HCT116 (cell line): ENCODE data around the gene AGAP1. TPM values are rescaled to one million over a fixed set of nuclear protein-coding genes. Genes with fewer than 3 reads are reported as not detected.

ENCODE experiments used
- ATAC-seq: fragments of 200-7000 bp; cut with Tn5 transposase; 2 replicates; pipeline ENCODE4 v1.9.1; 2020; ENCODE audit warnings: mild to moderate bottlenecking, moderate library complexity
- BruUV-seq: library from RNA; stranded (reverse); fragments of 400-500 nt; replicated peaks from 2 replicates; lab custom pipeline; 2021; lab: Mats Ljungman, UMichigan
- CTCF ChIA-PET: fragments of 300-600 bp; sonication (Branson Sonifier 250); formaldehyde crosslinking; loops from one replicate; lab custom pipeline; 2021; ENCODE audit warnings: antibody characterized with exemption; lab: Charles Lee
- POLR2A ChIA-PET: fragments of 300-600, 350-600 bp; sonication (Branson Sonifier 250); formaldehyde crosslinking; loops from one replicate; lab custom pipeline; 2021; ENCODE audit warnings: antibody characterized with exemption; lab: Charles Lee
- RAD21 ChIA-PET, 2 experiments: fragments of 300-600 bp; sonication (Branson Sonifier 250); formaldehyde crosslinking; loops; one replicate each; lab custom pipeline; 2023; ENCODE audit warnings: low total read pairs in 2 of 2; ENCODE audit not compliant: uncharacterized antibody in 2 of 2, unreplicated experiment in 2 of 2, low non-redundant PET in 1 of 2; lab: Charles Lee
- DNase-seq: peaks from one replicate; pipeline ENCODE4 v3.0.0-alpha.2; 2010; ENCODE audit warnings: low read depth, low spot score
- H2AFZ ChIP-seq: fragments of 200-600 bp; shearing (Covaris generic), sonication (generic); 2 replicates; pipeline ENCODE4 v1.6.1; 2017; ENCODE audit warnings: low read depth, mixed run types, mixed read lengths, antibody characterized with exemption, low read length; ENCODE audit not compliant: poor library complexity, severe bottlenecking
- H3K27ac ChIP-seq: 2 replicates; pipeline ENCODE4 v1.5.1; 2012; ENCODE audit warnings: low read depth, low read length
- H3K27me3 ChIP-seq: fragments of 200-600 bp; sonication (generic); 2 replicates; pipeline ENCODE4 v1.6.1; 2016; ENCODE audit warnings: mixed run types, low read length, mixed read lengths; ENCODE audit not compliant: insufficient read depth
- H3K36me3 ChIP-seq, 2 experiments: fragments of 200-500 bp in 1 of 2; fragments of 200-600 bp in 1 of 2; sonication (Bioruptor generic) in 1 of 2; sonication (generic) in 1 of 2; 2 replicates each; pipeline versions ENCODE4 v1.5.1 to v1.6.1; 2014 to 2016; ENCODE audit warnings: low read length in 2 of 2, inconsistent platforms in 1 of 2, mixed read lengths in 1 of 2, mixed run types in 1 of 2; ENCODE audit not compliant: insufficient read depth in 2 of 2, control insufficient read depth in 1 of 2
- H3K4me1 ChIP-seq, 2 experiments: fragments of 200-600 bp in 1 of 2; sonication (generic) in 1 of 2; 2 replicates each; pipeline versions ENCODE4 v1.5.1 to v1.6.1; 2012 to 2017; ENCODE audit warnings: low read length in 2 of 2, inconsistent platforms in 1 of 2, mild to moderate bottlenecking in 1 of 2, mixed read lengths in 1 of 2, mixed run types in 1 of 2, moderate library complexity in 1 of 2; ENCODE audit not compliant: insufficient read depth in 2 of 2, control insufficient read depth in 1 of 2
- H3K4me2 ChIP-seq: fragments of 200-600 bp; sonication (generic); 2 replicates; pipeline ENCODE4 v1.6.1; 2017; ENCODE audit warnings: mixed run types, low read length, mixed read lengths
- H3K4me3 ChIP-seq, 2 experiments: fragments of 200-600 bp in 1 of 2; sonication (generic) in 1 of 2; replicated peaks in 1 of 2; 2 replicates each; pipeline ENCODE4 v1.5.1; 2011 to 2016; ENCODE audit warnings: low read length in 2 of 2, control low read depth in 1 of 2, low read depth in 1 of 2, mild to moderate bottlenecking in 1 of 2, mixed read lengths in 1 of 2, mixed run types in 1 of 2
- H3K79me2 ChIP-seq: fragments of 200-600 bp; sonication (generic); 2 replicates; pipeline ENCODE4 v1.6.1; 2017; ENCODE audit warnings: mild to moderate bottlenecking, mixed run types, low read length, moderate library complexity, mixed read lengths; ENCODE audit not compliant: insufficient read depth
- H3K9ac ChIP-seq: fragments of 200-600 bp; sonication (generic); 2 replicates; pipeline ENCODE4 v1.6.1; 2016; ENCODE audit warnings: low read length, mixed read lengths
- H3K9me2 ChIP-seq: fragments of 200-600 bp; sonication (generic), shearing (Covaris generic); 2 replicates; pipeline ENCODE4 v1.6.1; 2017; ENCODE audit warnings: mixed run types, mild to moderate bottlenecking, moderate library complexity; ENCODE audit not compliant: insufficient read depth
- H3K9me3 ChIP-seq, 2 experiments: fragments of 200-500 bp in 1 of 2; fragments of 200-600 bp in 1 of 2; sonication (Bioruptor generic) in 1 of 2; sonication (generic) in 1 of 2; 2 replicates each; pipeline ENCODE4 v1.6.1; 2014 to 2017; ENCODE audit warnings: low read length in 2 of 2, mixed read lengths in 2 of 2, inconsistent platforms in 1 of 2, low read depth in 1 of 2, mild to moderate bottlenecking in 1 of 2, mixed run types in 1 of 2, moderate library complexity in 1 of 2; ENCODE audit not compliant: control insufficient read depth in 1 of 2, insufficient read depth in 1 of 2
- H4K20me1 ChIP-seq: fragments of 200-600 bp; sonication (generic), shearing (Covaris generic); 2 replicates; pipeline ENCODE4 v1.6.1; 2017; ENCODE audit warnings: mixed run types, mild to moderate bottlenecking, moderate library complexity; ENCODE audit not compliant: insufficient read depth
- CBX3 ChIP-seq: IDR thresholded peaks from 2 replicates; pipeline ENCODE4 v1.6.1; 2012; ENCODE audit warnings: low read depth
- CEBPB ChIP-seq: IDR thresholded peaks from 2 replicates; pipeline ENCODE4 v1.6.1; 2012; ENCODE audit warnings: low read depth
- CTCF ChIP-seq, 3 experiments: fragments of 200-600 bp in 1 of 3; sonication (generic) in 1 of 3; IDR thresholded peaks in 2 of 3; conservative IDR thresholded peaks in 1 of 3; 2 replicates each; pipeline ENCODE4 v1.5.1; 2012 to 2017; ENCODE audit warnings: low read depth in 2 of 3, low read length in 2 of 3, antibody characterized with exemption in 1 of 3, borderline replicate concordance in 1 of 3, control low read depth in 1 of 3, mild to moderate bottlenecking in 1 of 3, mixed read lengths in 1 of 3, mixed run types in 1 of 3, moderate library complexity in 1 of 3; ENCODE audit not compliant: insufficient read depth in 1 of 3
- EGR1 ChIP-seq: IDR thresholded peaks from 2 replicates; pipeline ENCODE4 v1.6.1; 2012; ENCODE audit warnings: low read depth
- ELF1 ChIP-seq: IDR thresholded peaks from 2 replicates; pipeline ENCODE4 v1.6.1; 2012; ENCODE audit warnings: low read depth, borderline replicate concordance
- EZH2 ChIP-seq: fragments of 200-600 bp; sonication (generic); IDR thresholded peaks from 2 replicates; pipeline ENCODE4 v1.6.1; 2017; ENCODE audit warnings: antibody characterized with exemption, mixed run types
- EZH2phosphoT487 ChIP-seq: fragments of 200-600 bp; IDR thresholded peaks from 2 replicates; pipeline ENCODE4 v1.6.1; 2018; ENCODE audit warnings: antibody characterized with exemption, borderline replicate concordance
- FOSL1 ChIP-seq: IDR thresholded peaks from 2 replicates; pipeline ENCODE4 v1.6.1; 2012; ENCODE audit warnings: low read depth
- JUND ChIP-seq: IDR thresholded peaks from 2 replicates; pipeline ENCODE4 v1.6.1; 2012
- MAX ChIP-seq: IDR thresholded peaks from 2 replicates; pipeline ENCODE4 v1.6.1; 2012
- POLR2A ChIP-seq: IDR thresholded peaks from 2 replicates; pipeline ENCODE4 v1.7.0; 2011; ENCODE audit warnings: borderline replicate concordance; ENCODE audit not compliant: insufficient read depth, insufficient read length; ENCODE audit errors: extremely low read depth
- POLR2AphosphoS5 ChIP-seq: IDR thresholded peaks from 2 replicates; pipeline ENCODE4 v1.6.1; 2011; ENCODE audit warnings: mild to moderate bottlenecking, low read depth, low read length, moderate library complexity
- REST ChIP-seq: IDR thresholded peaks from 2 replicates; pipeline ENCODE4 v1.6.1; 2012; ENCODE audit warnings: low read depth
- SIN3A ChIP-seq: IDR thresholded peaks from 2 replicates; pipeline ENCODE4 v1.6.1; 2012; ENCODE audit warnings: low read depth
- SP1 ChIP-seq: IDR thresholded peaks from 2 replicates; pipeline ENCODE4 v1.6.1; 2012; ENCODE audit warnings: low read depth
- SRF ChIP-seq: IDR thresholded peaks from 2 replicates; pipeline ENCODE4 v1.6.1; 2012; ENCODE audit warnings: low read depth
- TCF7L2 ChIP-seq: IDR thresholded peaks from 2 replicates; pipeline ENCODE4 v1.7.0; 2011; ENCODE audit warnings: borderline replicate concordance, inconsistent platforms; ENCODE audit not compliant: insufficient read depth, insufficient read length; ENCODE audit errors: extremely low read depth
- YY1 ChIP-seq: IDR thresholded peaks from 2 replicates; pipeline ENCODE4 v1.6.1; 2011; ENCODE audit warnings: low read length, low read depth, moderate library complexity, mild to moderate bottlenecking; ENCODE audit not compliant: insufficient replicate concordance; ENCODE audit errors: extremely low read depth
- ZBTB33 ChIP-seq: IDR thresholded peaks from 2 replicates; pipeline ENCODE4 v1.6.1; 2011; ENCODE audit warnings: mild to moderate bottlenecking, low read length, moderate library complexity; ENCODE audit not compliant: insufficient replicate concordance; ENCODE audit errors: extremely low read depth
- ZNF274 ChIP-seq: fragments of 200-500 bp; sonication (Bioruptor generic); IDR thresholded peaks from 2 replicates; pipeline ENCODE4 v1.6.1; 2014; ENCODE audit warnings: mild to moderate bottlenecking, low read depth, low read length, inconsistent platforms
- intact Hi-C: fragments of 100-400 bp; cut with micrococcal nuclease; formaldehyde crosslinking; loops from 2 replicates; pipeline ENCODE4 v1.10.0; 2022
- total RNA-seq: library from RNA; stranded (reverse); gene quantifications from one replicate; pipeline ENCODE4 v1.2.1, GENCODE V29; 2021; ENCODE audit not compliant: unreplicated experiment

Gene AGAP1
- total RNA-seq, 1 experiment from 2014 or later = 43.8 TPM

GRCh38 chr2:235534678-235535422 lies 41.0 kb downstream of the AGAP1 start:
- ChIA-PET CTCF (no interaction called here), POLR2A (no interaction called here), RAD21 (no interaction called here)
- H3K27me3 ChIP-seq = no peaks in the 10 kb centered on the region
- H3K36me3 ChIP-seq = no peaks in the 10 kb centered on the region
- H3K4me3 ChIP-seq = no peak overlapping the region
- H3K9me3 ChIP-seq = no peaks in the 10 kb centered on the region
- no peak overlapping the region for H3K4me2 ChIP-seq
- H3K79me2 ChIP-seq = peaks cover 96% of the 10 kb centered on the region
- H4K20me1 ChIP-seq = peaks cover 20% of the 10 kb centered on the region
- no peaks in the 10 kb centered on the region for H3K9me2 ChIP-seq
- H3K9ac ChIP-seq = no peak overlapping the region
- TF ChIP-seq YY1 (no peak), EZH2phosphoT487 (no peak), ZBTB33 (no peak), CTCF (IDR thresholded peaks at IDR 0.05 in 2 of 3, conservative IDR thresholded peaks at IDR 0.05 in 1 of 3; ENCODE audit: borderline replicate concordance in 1 of 3, insufficient read depth in 1 of 3, low read depth in 2 of 3, low read length in 2 of 3) (no peak), MAX (no peak), POLR2AphosphoS5 (no peak), POLR2A (no peak), ZNF274 (no peak), ELF1 (no peak), SIN3A (no peak), EGR1 (no peak), FOSL1 (no peak), REST (no peak), CBX3 (no peak), SRF (no peak), TCF7L2 (no peak), SP1 (no peak), CEBPB (no peak), JUND (no peak), EZH2 (no peak)
- no peak overlapping the region for H3K27ac ChIP-seq
- BruUV-seq = no TSS peak
- no peak overlapping the region for H2AFZ ChIP-seq
- H3K4me1 ChIP-seq = no peaks in the 10 kb centered on the region
- intact Hi-C loops = no loop called here
- ATAC-seq = no peak
- DNase-seq = no peak
